ENCODE results near the gene SERPINB11. TPM values are rescaled to one million over a fixed set of nuclear protein-coding genes. Genes with fewer than 3 reads are reported as not detected.

SERPINB11 gene
- total and polyA plus RNA-seq, 10 of the 15 experiments (the other 5 are each of a cell fraction or from before 2014, with no cell fraction given): not detected

DNA sequence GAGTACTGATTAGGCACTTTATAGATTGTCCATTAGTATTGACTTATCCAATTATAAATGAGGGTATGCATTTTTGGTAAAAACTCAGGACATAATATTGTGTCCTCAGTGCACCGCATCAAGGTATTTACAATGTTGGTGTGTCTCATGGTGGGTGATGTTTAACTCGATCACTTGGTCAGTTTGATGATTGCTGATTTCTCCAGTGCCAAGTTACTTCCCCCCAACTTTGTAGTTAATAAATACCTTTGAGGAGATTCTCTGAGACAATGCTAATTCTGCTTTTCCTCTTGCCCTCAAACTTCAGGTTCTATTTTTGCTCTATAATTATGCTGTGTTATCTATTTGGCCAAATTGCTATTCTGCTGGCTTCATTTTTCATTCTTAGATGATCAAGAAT lies 44.2 kb downstream of the SERPINB11 start:
- no peaks in the 10 kb centered on the region for H3K9me3 ChIP-seq (replicated peaks; ENCODE audit: control insufficient read depth, insufficient read depth, low read length)
- SMC1A ChIA-PET (ENCODE audit: uncharacterized antibody, unreplicated experiment): no interaction called here
- no peak overlapping the region for H3K9ac ChIP-seq (ENCODE audit: control insufficient read depth, insufficient read depth, low read length)
- no peaks in the 10 kb centered on the region for H4K20me1 ChIP-seq (ENCODE audit: control insufficient read depth, insufficient read depth)
- POLR2A ChIA-PET: no interaction called here
- H3K4me3 ChIP-seq: no peak overlapping the region
- FAIRE-seq: no peak
- no peak for ATAC-seq
- no peaks in the 10 kb centered on the region for H3K27me3 ChIP-seq (replicated peaks in 1 of 2; ENCODE audit: control insufficient read depth in 2 of 2, insufficient read depth in 2 of 2, low read length in 1 of 2)
- WGBS (ENCODE audit: insufficient coverage, insufficient replicate concordance, low lambda C conversion rate, missing lambda C conversion rate): 16% methylated on average over 2 of the region's 2 CpGs
- in situ Hi-C loops (cut with MboI): no loop called here
- TF ChIP-seq TCF3 (IDR thresholded peaks at IDR 0.05; ENCODE audit: borderline replicate concordance, insufficient read depth, low read depth, low read length) (no peak), IRF4 (IDR thresholded peaks at IDR 0.05; ENCODE audit: low read depth, low read length) (no peak), CHD4 (IDR thresholded peaks at IDR 0.05) (no peak), ZNF217 (IDR thresholded peaks at IDR 0.05) (no peak), ATF3 (IDR thresholded peaks at IDR 0.05; ENCODE audit: borderline replicate concordance, extremely low read depth, low read depth, low read length) (no peak), KLF5 (IDR thresholded peaks at IDR 0.05; ENCODE audit: partially characterized antibody) (no peak), SPI1 (IDR thresholded peaks at IDR 0.05; ENCODE audit: borderline replicate concordance, insufficient read depth, low read depth, low read length) (no peak), ETV6 (conservative IDR thresholded peaks at IDR 0.05 in 1 of 2, IDR thresholded peaks at IDR 0.05 in 1 of 2; ENCODE audit: borderline replicate concordance in 1 of 2, low read depth in 1 of 2) (no peak), KDM1A (IDR thresholded peaks at IDR 0.05; ENCODE audit: borderline replicate concordance) (no peak), SMAD5 (IDR thresholded peaks at IDR 0.05; ENCODE audit: low read depth) (no peak), POLR2AphosphoS2 (IDR thresholded peaks at IDR 0.05; ENCODE audit: low read depth, low read length) (no peak), YBX1 (IDR thresholded peaks at IDR 0.05) (no peak), USF1 (IDR thresholded peaks at IDR 0.05; ENCODE audit: borderline replicate concordance, extremely low read length, insufficient read depth, low read depth, low read length) (no peak), NFIC (IDR thresholded peaks at IDR 0.05; ENCODE audit: low read depth, low read length) (no peak)
- TF ChIP-seq, protein P1, sequence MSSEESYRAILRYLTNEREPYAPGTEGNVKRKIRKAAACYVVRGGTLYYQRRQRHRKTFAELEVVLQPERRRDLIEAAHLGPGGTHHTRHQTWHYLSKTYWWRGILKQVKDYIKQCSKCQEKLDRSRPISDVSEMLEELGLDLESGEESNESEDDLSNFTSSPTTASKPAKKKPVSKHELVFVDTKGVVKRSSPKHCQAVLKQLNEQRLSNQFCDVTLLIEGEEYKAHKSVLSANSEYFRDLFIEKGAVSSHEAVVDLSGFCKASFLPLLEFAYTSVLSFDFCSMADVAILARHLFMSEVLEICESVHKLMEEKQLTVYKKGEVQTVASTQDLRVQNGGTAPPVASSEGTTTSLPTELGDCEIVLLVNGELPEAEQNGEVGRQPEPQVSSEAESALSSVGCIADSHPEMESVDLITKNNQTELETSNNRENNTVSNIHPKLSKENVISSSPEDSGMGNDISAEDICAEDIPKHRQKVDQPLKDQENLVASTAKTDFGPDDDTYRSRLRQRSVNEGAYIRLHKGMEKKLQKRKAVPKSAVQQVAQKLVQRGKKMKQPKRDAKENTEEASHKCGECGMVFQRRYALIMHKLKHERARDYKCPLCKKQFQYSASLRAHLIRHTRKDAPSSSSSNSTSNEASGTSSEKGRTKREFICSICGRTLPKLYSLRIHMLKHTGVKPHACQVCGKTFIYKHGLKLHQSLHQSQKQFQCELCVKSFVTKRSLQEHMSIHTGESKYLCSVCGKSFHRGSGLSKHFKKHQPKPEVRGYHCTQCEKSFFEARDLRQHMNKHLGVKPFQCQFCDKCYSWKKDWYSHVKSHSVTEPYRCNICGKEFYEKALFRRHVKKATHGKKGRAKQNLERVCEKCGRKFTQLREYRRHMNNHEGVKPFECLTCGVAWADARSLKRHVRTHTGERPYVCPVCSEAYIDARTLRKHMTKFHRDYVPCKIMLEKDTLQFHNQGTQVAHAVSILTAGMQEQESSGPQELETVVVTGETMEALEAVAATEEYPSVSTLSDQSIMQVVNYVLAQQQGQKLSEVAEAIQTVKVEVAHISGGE (CRISPR knock-in tag; IDR thresholded peaks at IDR 0.05): no peak
- H3K27ac ChIP-seq (ENCODE audit: control insufficient read depth, insufficient read depth): no peak overlapping the region
- DNase-seq (ENCODE audit: low read depth, low spot score): no peak
- intact Hi-C loops (cut with micrococcal nuclease; ENCODE audit: unreplicated experiment): no loop called here
- H3K79me2 ChIP-seq (ENCODE audit: control insufficient read depth, insufficient read depth, low read length): no peaks in the 10 kb centered on the region
- no peaks in the 10 kb centered on the region for H3K4me1 ChIP-seq (ENCODE audit: control insufficient read depth, insufficient read depth, low read length)
- no TSS peak for BruUV-seq (replicated peaks)
- H2AFZ ChIP-seq (ENCODE audit: control insufficient read depth, low read depth, low read length): no peak overlapping the region
- H3K4me2 ChIP-seq (ENCODE audit: control insufficient read depth, insufficient read depth): no peak overlapping the region
- RAD21 ChIA-PET (ENCODE audit: unreplicated experiment): no interaction called here
- no peaks in the 10 kb centered on the region for H3K36me3 ChIP-seq (ENCODE audit: control insufficient read depth in 2 of 2, insufficient read depth in 2 of 2, low read length in 1 of 2)
- CTCF ChIA-PET: no interaction called here

Data from GM12878 (cell line).